ENCODE results near the gene CASP1. TPM values are rescaled to one million over a fixed set of nuclear protein-coding genes. Genes with fewer than 3 reads are reported as not detected.
"Not testable (repeated sequence)": the region's sequence is repeated elsewhere in the genome, so short reads cannot be mapped to it uniquely, and the experiment has no call there.

The CASP1 gene
- total RNA-seq, 6 donors from 2014 or later: 25.1 to 122 (median 41.7) TPM

DNA sequence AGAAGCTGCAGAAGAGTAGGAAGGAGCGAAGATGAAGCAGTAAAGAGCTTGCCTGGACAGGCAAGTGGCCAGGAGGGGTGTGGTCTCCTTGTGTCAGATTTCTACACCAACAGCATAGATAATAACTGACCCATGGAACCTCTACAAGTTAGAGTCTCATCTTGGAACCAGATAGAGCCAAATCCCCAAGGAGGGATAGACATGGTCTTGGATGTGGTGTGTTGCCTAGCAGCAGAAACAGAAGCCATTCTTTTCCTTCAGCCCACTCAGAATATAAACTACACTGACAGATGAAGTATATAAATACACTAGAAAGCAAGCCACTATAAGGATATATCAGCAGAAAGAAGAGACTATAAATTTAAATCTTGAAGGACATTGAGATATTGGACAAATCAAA lies 14.5 kb upstream of the CASP1 start:
- no peaks in the 10 kb centered on the region for H3K27me3 ChIP-seq
- TF ChIP-seq POLR2A (IDR thresholded peaks at IDR 0.05) (no peak), POLR2AphosphoS5 (IDR thresholded peaks at IDR 0.05) (no peak), EP300 (IDR thresholded peaks at IDR 0.05) (no peak)
- TF ChIP-seq, protein P1, sequence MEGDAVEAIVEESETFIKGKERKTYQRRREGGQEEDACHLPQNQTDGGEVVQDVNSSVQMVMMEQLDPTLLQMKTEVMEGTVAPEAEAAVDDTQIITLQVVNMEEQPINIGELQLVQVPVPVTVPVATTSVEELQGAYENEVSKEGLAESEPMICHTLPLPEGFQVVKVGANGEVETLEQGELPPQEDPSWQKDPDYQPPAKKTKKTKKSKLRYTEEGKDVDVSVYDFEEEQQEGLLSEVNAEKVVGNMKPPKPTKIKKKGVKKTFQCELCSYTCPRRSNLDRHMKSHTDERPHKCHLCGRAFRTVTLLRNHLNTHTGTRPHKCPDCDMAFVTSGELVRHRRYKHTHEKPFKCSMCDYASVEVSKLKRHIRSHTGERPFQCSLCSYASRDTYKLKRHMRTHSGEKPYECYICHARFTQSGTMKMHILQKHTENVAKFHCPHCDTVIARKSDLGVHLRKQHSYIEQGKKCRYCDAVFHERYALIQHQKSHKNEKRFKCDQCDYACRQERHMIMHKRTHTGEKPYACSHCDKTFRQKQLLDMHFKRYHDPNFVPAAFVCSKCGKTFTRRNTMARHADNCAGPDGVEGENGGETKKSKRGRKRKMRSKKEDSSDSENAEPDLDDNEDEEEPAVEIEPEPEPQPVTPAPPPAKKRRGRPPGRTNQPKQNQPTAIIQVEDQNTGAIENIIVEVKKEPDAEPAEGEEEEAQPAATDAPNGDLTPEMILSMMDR (IDR thresholded peaks at IDR 0.05): no peak
- 88 to 100% methylated on average over 1 of the region's 1 CpG for WGBS, 2 donors
- no peaks in the 10 kb centered on the region for H3K9me3 ChIP-seq
- no peak overlapping the region for H3K4me3 ChIP-seq
- no peak overlapping the region for H3K27ac ChIP-seq
- peaks cover 9 to 24% (median 19%) of the 10 kb centered on the region in 4 donors for H3K4me1 ChIP-seq
- DNase-seq: no peak
- no peak for ATAC-seq (ENCODE audit: low FRiP score in 2 of 2)
- no peaks in the 10 kb centered on the region for H3K36me3 ChIP-seq

DNA sequence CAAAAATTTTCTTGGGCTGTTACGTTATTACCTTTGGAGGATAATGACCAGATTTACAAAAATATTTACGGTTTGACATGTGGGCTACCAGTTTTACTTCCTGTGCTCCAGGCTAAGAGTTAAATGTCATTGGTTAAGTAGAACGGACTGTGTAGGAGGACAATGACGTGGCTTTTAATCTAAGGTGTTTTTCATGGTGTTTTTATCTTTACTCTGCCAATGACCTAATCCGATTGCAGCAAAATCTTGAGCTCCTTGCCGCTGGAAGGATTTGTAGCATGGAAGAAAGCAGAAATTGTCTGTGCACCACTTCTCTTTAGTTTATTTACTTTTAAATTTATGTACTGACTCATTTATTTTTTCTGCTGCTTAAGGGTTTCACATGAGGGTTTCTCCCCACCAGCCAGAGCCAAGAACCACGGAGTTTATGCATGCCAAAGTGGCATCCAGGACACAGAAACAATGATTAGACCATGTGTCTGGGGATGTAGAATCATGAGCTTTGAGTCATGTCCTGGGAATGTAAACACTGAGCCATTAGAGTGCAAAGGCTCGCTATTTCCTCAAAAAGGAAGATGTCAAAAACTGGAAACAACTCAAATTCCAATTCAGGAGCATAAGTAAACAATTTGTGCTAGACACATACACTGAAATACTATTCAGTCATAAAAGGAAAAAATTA lies 12.1 kb upstream of the CASP1 start:
- Histone ChIP-seq H3K4me1 (peaks cover 24 to 38% (median 30%) of the 10 kb centered on the region in 4 donors), H3K27me3 (no peaks in the 10 kb centered on the region), H3K36me3 (no peaks in the 10 kb centered on the region), H3K27ac (peak overlapping the region in 2 of 4 donors; percentile 46 to 47), H3K4me3 (no peak overlapping the region), H3K9me3 (no peaks in the 10 kb centered on the region)
- 52 to 61% methylated on average over 8 of the region's 8 CpGs for WGBS, 2 donors
- ATAC-seq (ENCODE audit: low FRiP score in 2 of 2) (peak; percentile 73 to 80), DNase-seq (peak in 1 of 2 donors; percentile 35)
- no peak for TF ChIP-seq POLR2A (IDR thresholded peaks at IDR 0.05)
- TF ChIP-seq, protein P1 (IDR thresholded peaks at IDR 0.05): no peak
- TF ChIP-seq EP300 (IDR thresholded peaks at IDR 0.05): peak in 1 of 4 donors; percentile 75
- TF ChIP-seq POLR2AphosphoS5 (IDR thresholded peaks at IDR 0.05): peak; percentile 72 to 79

DNA sequence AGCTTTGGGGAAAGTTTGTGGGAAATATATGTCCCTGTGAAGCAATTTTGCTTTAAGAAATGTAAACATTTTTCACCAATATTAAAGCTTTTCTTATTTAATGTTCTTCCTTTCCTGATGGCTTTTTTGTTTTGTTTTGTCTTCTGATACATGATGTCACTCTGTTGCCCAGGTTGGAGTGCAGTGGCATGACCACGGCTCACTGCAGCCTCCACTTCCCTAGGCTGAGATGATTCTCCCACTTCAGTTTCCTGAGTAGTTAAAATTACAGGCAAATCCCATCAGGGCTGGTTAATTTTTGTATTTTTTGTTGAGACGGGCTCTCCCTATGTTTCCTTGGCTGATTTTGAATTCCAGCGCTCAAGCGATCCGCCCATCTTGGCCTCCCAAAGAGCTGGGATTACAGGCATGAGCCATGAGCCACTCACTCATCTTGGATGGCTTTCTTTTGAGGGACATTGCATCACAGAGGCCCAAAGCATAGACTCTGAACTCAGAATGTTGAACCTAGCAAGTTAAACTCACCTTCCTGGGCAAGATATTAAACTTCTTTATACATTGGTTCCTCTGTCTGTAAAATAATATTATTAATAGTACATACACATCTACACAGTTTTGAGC lies 10.8 kb upstream of the CASP1 start:
- 83 to 86% methylated on average over 5 of the region's 5 CpGs for WGBS, 2 donors
- Histone ChIP-seq H3K4me1 (peaks cover 24 to 40% (median 32%) of the 10 kb centered on the region in 4 donors), H3K36me3 (no peaks in the 10 kb centered on the region), H3K9me3 (no peaks in the 10 kb centered on the region), H3K4me3 (peak overlapping the region in 3 of 4 donors; percentile 34 to 57 (median 45)), H3K27ac (peak overlapping the region; percentile 73 to 87 (median 82)), H3K27me3 (no peaks in the 10 kb centered on the region)
- DNase-seq (no peak), ATAC-seq (ENCODE audit: low FRiP score in 2 of 2) (peak in 1 of 2 donors; percentile 49)
- no peak for TF ChIP-seq POLR2A (IDR thresholded peaks at IDR 0.05)
- TF ChIP-seq, protein P1 (IDR thresholded peaks at IDR 0.05): no peak

DNA sequence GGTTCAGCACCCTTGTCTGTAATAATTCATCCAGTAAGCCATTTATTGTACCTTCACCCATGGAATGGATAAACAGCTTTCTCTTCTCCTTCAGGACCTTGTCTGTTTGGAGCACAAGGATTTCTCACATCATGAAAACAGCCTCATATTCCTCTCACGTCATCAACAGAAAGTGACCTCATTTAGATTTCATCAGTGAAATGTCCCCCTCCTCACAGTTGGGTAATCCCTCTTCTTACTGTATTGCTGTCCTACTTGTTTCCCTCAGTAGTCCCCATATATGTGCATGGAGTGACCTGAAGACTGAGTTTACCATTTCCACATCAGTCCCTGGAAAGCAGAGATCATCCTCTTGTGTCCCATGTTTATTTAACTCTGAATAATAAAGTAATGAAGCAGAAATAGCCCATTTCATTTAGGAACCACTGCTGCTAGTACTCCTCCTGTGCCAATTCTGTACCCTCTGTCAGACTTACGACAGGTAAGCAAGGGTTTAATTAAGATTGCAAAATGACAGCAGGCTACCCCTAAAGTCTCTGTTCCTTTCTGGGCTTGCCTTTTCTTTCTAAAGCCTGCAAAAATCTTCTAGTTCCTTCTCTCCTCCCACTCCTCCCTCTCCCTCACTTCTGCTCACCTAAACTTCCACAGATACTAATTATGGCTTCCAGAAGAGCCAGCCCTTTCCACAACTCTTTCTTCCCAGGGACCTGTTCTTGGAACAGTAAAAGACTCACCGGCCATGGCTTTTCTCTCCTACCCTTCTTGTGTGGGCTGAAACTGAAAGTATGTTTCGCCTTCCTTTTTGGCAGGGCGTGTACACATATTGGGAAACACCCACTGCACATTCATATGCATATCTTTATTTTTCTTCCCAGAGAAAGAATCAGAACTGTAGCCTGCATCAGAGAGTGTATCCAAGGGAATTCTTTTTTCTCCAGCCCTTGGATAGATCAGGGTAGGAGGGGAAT lies 9.9 kb upstream of the CASP1 start, which contains the start of gene CARD16:
Gene CARD16, minus strand, starts transcription at position 779 of the 968 bp plus-strand sequence. Its CDS starts 38 bp downstream, at position 741.
- DNase-seq (peak in 1 of 2 donors; percentile 77), ATAC-seq (ENCODE audit: low FRiP score in 2 of 2) (peak; percentile 85 to 88)
- 5 to 12% methylated on average over 5 of the region's 5 CpGs for WGBS, 2 donors
- H3K36me3 ChIP-seq, H3K27me3 ChIP-seq, H3K9me3 ChIP-seq: not testable (repeated sequence)
- peak within 1 kb of the TSS; percentile 73 to 87 (median 82) for H3K27ac ChIP-seq
- TF ChIP-seq POLR2A (IDR thresholded peaks at IDR 0.05): peak in 1 of 4 donors; percentile 62
- peak; percentile 29 to 63 for TF ChIP-seq POLR2AphosphoS5 (IDR thresholded peaks at IDR 0.05)
- H3K4me3 ChIP-seq: peak within 1 kb of the TSS; percentile 7 to 57 (median 40)
- peaks cover 24 to 40% (median 32%) of the 10 kb centered on the region in 4 donors for H3K4me1 ChIP-seq

Data from upper lobe of left lung (tissue), 6 donors.